HepG2 (cell line): ENCODE measurements around the gene SRCAP. TPM values are rescaled to one million over a fixed set of nuclear protein-coding genes. Genes with fewer than 3 reads are reported as not detected.

Experiments used
- ELF4 ChIP-seq: sonication (generic); formaldehyde crosslinking; IDR thresholded peaks from 2 replicates; pipeline ENCODE4 v1.5.0; 2020; ENCODE audit warnings: missing genetic modification reagents, mild to moderate bottlenecking, moderate library complexity, borderline replicate concordance
- FOXO1 ChIP-seq: sonication (generic); formaldehyde crosslinking; IDR thresholded peaks from 2 replicates; pipeline ENCODE4 v1.4.0; 2020; ENCODE audit warnings: missing genetic modification reagents
- GRHL1 ChIP-seq: sonication (generic); formaldehyde crosslinking; conservative IDR thresholded peaks from 2 replicates; pipeline ENCODE4 v1.8.0; 2022; ENCODE audit warnings: missing genetic modification reagents
- IKZF4 ChIP-seq: sonication (generic); formaldehyde crosslinking; IDR thresholded peaks from 2 replicates; pipeline ENCODE4 v1.5.1; 2020; ENCODE audit warnings: borderline replicate concordance, mild to moderate bottlenecking, low read depth, missing genetic modification reagents; ENCODE audit errors: not compliant biosample characterization
- NBN ChIP-seq: fragments of 450-650 bp; conservative IDR thresholded peaks from 2 replicates; pipeline ENCODE4 v1.6.1; 2017
- NFE2L2 ChIP-seq: fragments of 150-350 bp; IDR thresholded peaks from 2 replicates; pipeline ENCODE4 v1.6.1; 2014; ENCODE audit warnings: low read length
- NFRKB ChIP-seq: fragments of 450-650 bp; IDR thresholded peaks from 2 replicates; pipeline ENCODE4 v1.6.1; 2017
- PHB2 ChIP-seq: fragments of 450-650 bp; IDR thresholded peaks from 2 replicates; pipeline ENCODE4 v1.6.1; 2018; ENCODE audit not compliant: partially characterized antibody
- POLR2G ChIP-seq: fragments of 200-400 bp; formaldehyde crosslinking; IDR thresholded peaks from 2 replicates; pipeline ENCODE4 v1.6.1; 2018; ENCODE audit warnings: mild to moderate bottlenecking, low read depth, low read length, moderate library complexity
- RBM39 ChIP-seq: fragments of 200-400 bp; formaldehyde crosslinking; IDR thresholded peaks from one replicate; pipeline ENCODE4 v1.6.1; 2018; ENCODE audit warnings: antibody characterized with exemption, mild to moderate bottlenecking, low read depth, low read length; ENCODE audit not compliant: poor library complexity, severe bottlenecking
- SIX1 ChIP-seq: sonication (generic); formaldehyde crosslinking; IDR thresholded peaks from 2 replicates; pipeline ENCODE4 v1.4.0; 2020; ENCODE audit warnings: missing genetic modification reagents, borderline replicate concordance
- SRF ChIP-seq: IDR thresholded peaks from 2 replicates; pipeline ENCODE4 v1.6.1; 2011; ENCODE audit warnings: mild to moderate bottlenecking, low read depth, low read length, moderate library complexity
- STAG1 ChIP-seq: sonication (generic); formaldehyde crosslinking; IDR thresholded peaks from 2 replicates; pipeline ENCODE4 v1.4.0; 2020; ENCODE audit warnings: missing genetic modification reagents
- TFAP4 ChIP-seq: sonication (generic); IDR thresholded peaks from 2 replicates; pipeline ENCODE4 v1.6.1; 2016; ENCODE audit warnings: low read depth, borderline replicate concordance
- ZFP1 ChIP-seq: IDR thresholded peaks from 2 replicates; pipeline ENCODE4 v1.6.1; 2016
- ZNF17 ChIP-seq: sonication (generic); formaldehyde crosslinking; IDR thresholded peaks from 2 replicates; pipeline ENCODE4 v1.5.0; 2020; ENCODE audit warnings: mild to moderate bottlenecking, missing genetic modification reagents
- ZNF274 ChIP-seq: sonication (generic); formaldehyde crosslinking; IDR thresholded peaks from 2 replicates; pipeline ENCODE4 v1.5.1; 2020; ENCODE audit warnings: mild to moderate bottlenecking, missing genetic modification reagents
- ZNF331 ChIP-seq: sonication (generic); formaldehyde crosslinking; IDR thresholded peaks from 2 replicates; pipeline ENCODE4 v1.4.0; 2020; ENCODE audit warnings: missing genetic modification reagents
- ZNF496 ChIP-seq: sonication (generic); formaldehyde crosslinking; IDR thresholded peaks from 2 replicates; pipeline ENCODE4 v1.8.1; 2023; ENCODE audit warnings: mild to moderate bottlenecking, moderate library complexity, missing genetic modification reagents; ENCODE audit not compliant: insufficient replicate concordance
- ZNF552 ChIP-seq: sonication (generic); formaldehyde crosslinking; IDR thresholded peaks from 2 replicates; pipeline ENCODE4 v1.9.0; 2022; ENCODE audit warnings: missing genetic modification reagents, mild to moderate bottlenecking, borderline replicate concordance
- ZNF609 ChIP-seq: sonication (generic); formaldehyde crosslinking; IDR thresholded peaks from 2 replicates; pipeline ENCODE4 v1.4.0; 2020; ENCODE audit warnings: mild to moderate bottlenecking, missing genetic modification reagents, borderline replicate concordance
- polyA plus RNA-seq, 8 experiments: library from polyadenylated mRNA; depleted of rRNA in 3 of 8; stranded (reverse) in 7 of 8; unstranded in 1 of 8; fragments of >200 nt; fragmentation: Illumina TruSeq in 4 of 8; extraction: Trizol in 4 of 8; gene quantifications; 2 replicates each; pipeline versions ENCODE4 v1.2.1 to v1.2.3, GENCODE V29; 2011 to 2016; ENCODE audit warnings: low read depth in 4 of 8, missing spikeins in 1 of 8, mixed read lengths in 1 of 8; ENCODE audit not compliant: insufficient read depth in 1 of 8
- total RNA-seq, 5 experiments: library from RNA; depleted of rRNA; stranded (reverse); fragments of >200 nt; fragmentation: Illumina TruSeq; extraction: Trizol; gene quantifications; 2 replicates each; pipeline ENCODE4 v1.2.3, GENCODE V29; 2016; ENCODE audit warnings: low read depth in 1 of 5
- TF ChIP-seq, protein P1 (sequence below): sonication (generic); formaldehyde crosslinking; conservative IDR thresholded peaks from 2 replicates; pipeline ENCODE4 v1.5.0; 2020; ENCODE audit warnings: missing genetic modification reagents

Gene SRCAP
- total and polyA plus RNA-seq, 2 of the 13 experiments (the other 11 are each of a cell fraction or from before 2014, with no cell fraction given): 4.9 to 9.0 TPM

GRCh38 chr16:30777591-30778297 is 78.8 kb downstream of the SRCAP start (continued):
- 0 out of 2 replicates have a peak, but pooled peaks have one; percentile 45 for TF ChIP-seq ZNF609 (CRISPR knock-in tag)
- TF ChIP-seq ZNF17 (CRISPR knock-in tag): no peak
- peak; percentile 5; the same call in 1 of the 2 replicates for TF ChIP-seq STAG1
- no peak for TF ChIP-seq NFRKB
- TF ChIP-seq SIX1 (CRISPR knock-in tag): no peak
- peak; percentile 24; the same call in 1 of the 2 replicates for TF ChIP-seq TFAP4
- TF ChIP-seq ZNF552 (CRISPR knock-in tag): no peak
- TF ChIP-seq, protein P1, sequence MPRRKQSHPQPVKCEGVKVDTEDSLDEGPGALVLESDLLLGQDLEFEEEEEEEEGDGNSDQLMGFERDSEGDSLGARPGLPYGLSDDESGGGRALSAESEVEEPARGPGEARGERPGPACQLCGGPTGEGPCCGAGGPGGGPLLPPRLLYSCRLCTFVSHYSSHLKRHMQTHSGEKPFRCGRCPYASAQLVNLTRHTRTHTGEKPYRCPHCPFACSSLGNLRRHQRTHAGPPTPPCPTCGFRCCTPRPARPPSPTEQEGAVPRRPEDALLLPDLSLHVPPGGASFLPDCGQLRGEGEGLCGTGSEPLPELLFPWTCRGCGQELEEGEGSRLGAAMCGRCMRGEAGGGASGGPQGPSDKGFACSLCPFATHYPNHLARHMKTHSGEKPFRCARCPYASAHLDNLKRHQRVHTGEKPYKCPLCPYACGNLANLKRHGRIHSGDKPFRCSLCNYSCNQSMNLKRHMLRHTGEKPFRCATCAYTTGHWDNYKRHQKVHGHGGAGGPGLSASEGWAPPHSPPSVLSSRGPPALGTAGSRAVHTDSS (CRISPR knock-in tag): no peak
- TF ChIP-seq NBN: no peak
- TF ChIP-seq GRHL1 (CRISPR knock-in tag): no peak
- TF ChIP-seq IKZF4 (CRISPR knock-in tag): no peak
- no peak for TF ChIP-seq ZNF496 (CRISPR knock-in tag)
- TF ChIP-seq POLR2G: peak; percentile 36
- TF ChIP-seq FOXO1 (CRISPR knock-in tag): no peak
- no peak for TF ChIP-seq ZNF331 (CRISPR knock-in tag)
- no peak for TF ChIP-seq NFE2L2
- 0 out of 2 replicates have a peak, but pooled peaks have one; percentile 24 for TF ChIP-seq ZNF274 (CRISPR knock-in tag)
- peak; percentile 45 for TF ChIP-seq RBM39
- no peak for TF ChIP-seq ELF4 (CRISPR knock-in tag)
- TF ChIP-seq ZFP1 (CRISPR knock-in tag): no peak
- no peak for TF ChIP-seq PHB2
- no peak for TF ChIP-seq SRF
